SH-SY5Y (cell line): ENCODE results near the gene DCD.

Source experiments
- GATA2 ChIP-seq: IDR thresholded peaks from 2 replicates; pipeline ENCODE4 v1.6.1; 2011; ENCODE audit warnings: mild to moderate bottlenecking, low read depth, low read length
- GATA3 ChIP-seq: IDR thresholded peaks from 2 replicates; pipeline ENCODE4 v1.6.1; 2011; ENCODE audit warnings: low read depth, mild to moderate bottlenecking, low read length, moderate library complexity

Gene DCD

GRCh38 chr12:54661048-54661447, 12.9 kb upstream of the DCD start:
- no peak for TF ChIP-seq GATA2
- no peak for TF ChIP-seq GATA3

- TF ChIP-seq GATA3 (no peak), GATA2 (no peak)
These were observed 12.3 kb upstream of the DCD start for GRCh38 chr12:54660320-54660962.

GRCh38 chr12:54658306-54659264, 10.4 kb upstream of the DCD start:
- no peak for TF ChIP-seq GATA3
- no peak for TF ChIP-seq GATA2

GRCh38 chr12:54657105-54657607, 9.0 kb upstream of the DCD start:
- TF ChIP-seq GATA3 (no peak), GATA2 (no peak)

GRCh38 chr12:54654926-54655325, 6.8 kb upstream of the DCD start:
- no peak for TF ChIP-seq GATA2
- TF ChIP-seq GATA3: no peak

GRCh38 chr12:54653025-54653424, 4.9 kb upstream of the DCD start:
- TF ChIP-seq GATA3 (no peak), GATA2 (no peak)

GRCh38 chr12:54650889-54651288, 2.7 kb upstream of the DCD start:
- TF ChIP-seq GATA2: no peak
- no peak for TF ChIP-seq GATA3

GRCh38 chr12:54650409-54650808, 2.2 kb upstream of the DCD start:
- no peak for TF ChIP-seq GATA3
- no peak for TF ChIP-seq GATA2

GRCh38 chr12:54649825-54650224, 1.7 kb upstream of the DCD start:
- TF ChIP-seq GATA3 (no peak), GATA2 (no peak)

GRCh38 chr12:54641554-54641953, 6.6 kb downstream of the DCD start:
- no peak for TF ChIP-seq GATA3

- TF ChIP-seq GATA2: no peak
- no peak for TF ChIP-seq GATA3
These were observed 7.1 kb downstream of the DCD start for GRCh38 chr12:54641089-54641488.

- TF ChIP-seq GATA2 (no peak), GATA3 (no peak)
These were observed 13.4 kb downstream of the DCD start, which contains the start of gene LACRT for GRCh38 chr12:54634795-54635194. Gene LACRT, minus strand, starts transcription at chr12:54634895. Its CDS starts 54 bp downstream, at chr12:54634841.

GRCh38 chr12:54631988-54632728, 16.0 kb downstream of the DCD start:
- TF ChIP-seq GATA2 (no peak), GATA3 (no peak)

GRCh38 chr12:54631551-54631950, 16.6 kb downstream of the DCD start:
- no peak for TF ChIP-seq GATA2
- no peak for TF ChIP-seq GATA3

GRCh38 chr12:54629925-54630324, 18.2 kb downstream of the DCD start:
- TF ChIP-seq GATA3: no peak
- TF ChIP-seq GATA2: no peak
